WTC11 (cell line): Measurements from ENCODE around the gene EMX2.

ENCODE experiments used
- TF ChIP-seq, protein P1 (sequence below): fragments of 200-600 bp; IDR thresholded peaks from 2 replicates; pipeline ENCODE4 v1.8.0; 2022; ENCODE audit warnings: antibody characterized with exemption
- TF ChIP-seq, protein P2 (sequence below): sonication (generic); formaldehyde crosslinking; IDR thresholded peaks from 2 replicates; pipeline ENCODE4 v1.8.1; 2022; ENCODE audit warnings: low read depth, missing genetic modification reagents, borderline replicate concordance
- TF ChIP-seq, protein P3 (sequence below): fragments of 250-450 bp; sonication (Bioruptor Pico); IDR thresholded peaks from 2 replicates; pipeline ENCODE4 v1.8.0; 2021; ENCODE audit warnings: mild to moderate bottlenecking

DNA sequence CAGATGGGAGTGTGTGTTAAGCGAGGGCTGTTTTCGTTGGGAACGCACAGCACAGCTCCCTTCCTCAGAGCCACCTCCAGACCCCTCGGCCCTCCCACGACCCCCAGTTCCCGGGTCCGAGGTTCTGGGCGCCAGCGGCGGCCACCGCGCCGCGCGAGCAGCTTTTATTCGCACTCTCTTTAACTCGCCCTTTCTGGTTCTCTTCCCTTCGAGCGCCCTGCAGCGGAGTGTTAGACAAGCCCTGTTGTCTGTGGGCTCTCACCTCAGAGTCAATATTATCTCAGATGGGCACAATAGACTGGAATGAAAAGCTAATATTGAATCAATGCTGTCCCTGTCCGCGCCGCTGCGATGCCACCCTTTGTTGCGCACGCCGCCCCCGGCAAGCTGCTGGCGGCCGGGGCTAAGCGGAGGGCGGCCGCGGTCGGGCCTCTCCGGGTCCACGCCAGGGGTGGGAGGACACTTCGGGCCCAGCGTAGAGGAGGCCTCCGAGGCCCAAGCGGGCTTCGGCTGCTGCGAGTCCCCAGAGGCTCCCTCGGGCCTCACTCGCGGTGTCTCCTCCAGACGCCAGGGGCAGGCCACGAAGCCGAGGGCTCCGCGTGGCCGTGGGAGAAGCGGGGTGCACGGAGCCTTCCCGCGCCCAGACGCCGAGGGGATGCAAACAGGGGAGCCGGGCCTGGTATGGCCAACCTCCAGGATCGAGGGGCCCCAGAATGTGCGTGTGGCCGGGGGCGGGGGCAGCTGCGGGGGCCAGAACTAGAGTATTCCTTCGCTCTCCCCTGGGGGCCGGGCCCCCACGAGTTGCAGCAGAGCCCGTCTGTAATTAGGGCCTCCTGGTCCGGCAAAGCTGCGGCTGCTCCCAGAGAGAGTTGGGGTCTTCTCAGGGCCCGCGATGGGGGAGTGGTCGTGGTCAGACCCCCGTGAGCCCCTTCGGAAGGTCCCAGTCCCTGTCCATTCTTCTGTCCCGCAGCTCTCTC lies 7.9 kb upstream of the EMX2 start:
- TF ChIP-seq, protein P1, sequence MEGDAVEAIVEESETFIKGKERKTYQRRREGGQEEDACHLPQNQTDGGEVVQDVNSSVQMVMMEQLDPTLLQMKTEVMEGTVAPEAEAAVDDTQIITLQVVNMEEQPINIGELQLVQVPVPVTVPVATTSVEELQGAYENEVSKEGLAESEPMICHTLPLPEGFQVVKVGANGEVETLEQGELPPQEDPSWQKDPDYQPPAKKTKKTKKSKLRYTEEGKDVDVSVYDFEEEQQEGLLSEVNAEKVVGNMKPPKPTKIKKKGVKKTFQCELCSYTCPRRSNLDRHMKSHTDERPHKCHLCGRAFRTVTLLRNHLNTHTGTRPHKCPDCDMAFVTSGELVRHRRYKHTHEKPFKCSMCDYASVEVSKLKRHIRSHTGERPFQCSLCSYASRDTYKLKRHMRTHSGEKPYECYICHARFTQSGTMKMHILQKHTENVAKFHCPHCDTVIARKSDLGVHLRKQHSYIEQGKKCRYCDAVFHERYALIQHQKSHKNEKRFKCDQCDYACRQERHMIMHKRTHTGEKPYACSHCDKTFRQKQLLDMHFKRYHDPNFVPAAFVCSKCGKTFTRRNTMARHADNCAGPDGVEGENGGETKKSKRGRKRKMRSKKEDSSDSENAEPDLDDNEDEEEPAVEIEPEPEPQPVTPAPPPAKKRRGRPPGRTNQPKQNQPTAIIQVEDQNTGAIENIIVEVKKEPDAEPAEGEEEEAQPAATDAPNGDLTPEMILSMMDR: no peak
- TF ChIP-seq, protein P2, sequence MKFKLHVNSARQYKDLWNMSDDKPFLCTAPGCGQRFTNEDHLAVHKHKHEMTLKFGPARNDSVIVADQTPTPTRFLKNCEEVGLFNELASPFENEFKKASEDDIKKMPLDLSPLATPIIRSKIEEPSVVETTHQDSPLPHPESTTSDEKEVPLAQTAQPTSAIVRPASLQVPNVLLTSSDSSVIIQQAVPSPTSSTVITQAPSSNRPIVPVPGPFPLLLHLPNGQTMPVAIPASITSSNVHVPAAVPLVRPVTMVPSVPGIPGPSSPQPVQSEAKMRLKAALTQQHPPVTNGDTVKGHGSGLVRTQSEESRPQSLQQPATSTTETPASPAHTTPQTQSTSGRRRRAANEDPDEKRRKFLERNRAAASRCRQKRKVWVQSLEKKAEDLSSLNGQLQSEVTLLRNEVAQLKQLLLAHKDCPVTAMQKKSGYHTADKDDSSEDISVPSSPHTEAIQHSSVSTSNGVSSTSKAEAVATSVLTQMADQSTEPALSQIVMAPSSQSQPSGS: no peak
- TF ChIP-seq, protein P3, sequence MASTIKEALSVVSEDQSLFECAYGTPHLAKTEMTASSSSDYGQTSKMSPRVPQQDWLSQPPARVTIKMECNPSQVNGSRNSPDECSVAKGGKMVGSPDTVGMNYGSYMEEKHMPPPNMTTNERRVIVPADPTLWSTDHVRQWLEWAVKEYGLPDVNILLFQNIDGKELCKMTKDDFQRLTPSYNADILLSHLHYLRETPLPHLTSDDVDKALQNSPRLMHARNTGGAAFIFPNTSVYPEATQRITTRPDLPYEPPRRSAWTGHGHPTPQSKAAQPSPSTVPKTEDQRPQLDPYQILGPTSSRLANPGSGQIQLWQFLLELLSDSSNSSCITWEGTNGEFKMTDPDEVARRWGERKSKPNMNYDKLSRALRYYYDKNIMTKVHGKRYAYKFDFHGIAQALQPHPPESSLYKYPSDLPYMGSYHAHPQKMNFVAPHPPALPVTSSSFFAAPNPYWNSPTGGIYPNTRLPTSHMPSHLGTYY (CRISPR knock-in tag): no peak
